ENCODE measurements around the gene CENPF.
A peak's percentile ranks its signal among the peaks of the same experiment; 100 is the strongest.
"Not testable (repeated sequence)": the region's sequence is repeated elsewhere in the genome, so short reads cannot be mapped to it uniquely, and the experiment has no call there.

CENPF gene

DNA sequence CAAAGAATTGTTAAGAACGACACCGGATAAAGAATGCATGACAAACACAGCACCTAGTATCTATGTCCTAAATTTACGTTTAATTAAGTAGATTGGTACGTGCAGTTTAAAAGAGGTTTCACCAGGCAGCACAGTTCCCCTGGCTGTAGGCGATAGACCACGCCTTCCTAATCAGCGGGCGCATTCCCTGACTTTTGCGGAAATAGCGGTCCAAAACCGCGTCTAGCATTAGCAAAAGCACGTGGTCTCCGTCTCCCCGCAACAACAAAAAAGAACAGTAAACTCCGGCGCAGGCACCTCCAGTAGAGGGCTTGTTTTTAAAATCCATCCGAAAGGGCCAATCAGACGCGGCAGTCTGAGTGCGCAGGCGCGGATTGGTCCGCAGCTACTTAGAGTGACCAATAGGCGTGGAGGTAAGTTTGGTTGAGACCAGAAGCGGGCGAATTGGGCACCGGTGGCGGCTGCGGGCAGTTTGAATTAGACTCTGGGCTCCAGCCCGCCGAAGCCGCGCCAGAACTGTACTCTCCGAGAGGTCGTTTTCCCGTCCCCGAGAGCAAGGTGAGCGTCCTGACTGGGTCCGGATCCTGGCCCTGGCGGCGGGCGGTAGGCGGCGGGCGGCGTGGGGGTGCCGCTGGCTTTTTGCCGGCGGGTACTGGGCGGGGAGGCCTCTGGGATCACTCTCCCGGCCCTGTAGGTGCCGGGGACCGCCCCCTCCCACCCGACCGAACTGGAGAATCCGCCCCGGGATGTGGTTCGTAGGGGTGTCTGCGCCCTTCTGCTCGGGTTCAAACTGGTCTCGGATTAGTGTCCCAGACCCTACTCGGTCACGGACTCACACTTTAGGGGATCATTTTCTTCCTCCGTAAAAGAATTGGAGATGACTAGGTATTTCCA lies at the start of gene CENPF:
CENPF (plus strand) TSS at position 432 of the 894 bp plus-strand sequence. CDS start 10,560 bp downstream, outside the sequence.
- no peak for FAIRE-seq
- peak; percentile 97 for DNase-seq (ENCODE audit: low spot score)

DNA sequence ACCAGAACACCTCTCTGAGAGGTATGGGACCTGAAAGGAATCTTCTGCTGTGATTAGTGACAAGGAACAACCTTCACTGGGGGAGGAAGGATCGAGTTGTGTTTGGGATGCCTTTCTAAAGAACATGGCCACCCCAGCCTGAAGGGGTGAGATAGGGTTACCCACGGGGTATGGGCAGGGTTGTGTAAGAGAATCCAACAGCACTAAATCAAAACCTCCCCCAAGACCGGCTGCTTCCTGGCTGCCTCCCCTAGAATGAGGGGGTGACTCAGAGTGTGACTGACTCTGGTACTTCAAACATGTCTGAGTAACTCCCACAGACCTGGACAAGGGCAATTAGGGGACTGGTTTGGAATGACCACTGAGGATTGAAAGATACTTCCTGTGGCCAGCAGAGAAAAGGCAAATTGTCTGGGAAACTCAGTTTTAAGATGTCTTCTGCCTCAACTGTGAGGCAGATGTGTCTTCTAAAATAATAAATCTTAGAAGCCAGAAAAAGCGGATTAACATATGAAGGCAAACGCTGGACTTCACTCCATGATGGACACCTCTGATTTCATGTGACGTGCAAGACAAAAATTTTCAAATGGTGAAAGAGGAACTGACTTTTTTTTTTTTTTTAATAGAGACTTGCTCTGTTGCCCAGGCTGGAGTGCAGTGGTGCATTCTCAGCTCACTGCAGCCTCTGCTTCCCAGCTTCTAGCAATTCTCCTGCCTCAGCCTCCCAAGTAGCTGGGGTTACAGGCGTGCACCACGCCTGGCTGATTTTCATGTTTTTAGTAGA lies 44.9 kb upstream of the CENPF start:
- DNase-seq (ENCODE audit: low spot score): peak; percentile 36

GRCh38 chr1:214563881-214564280 lies 39.1 kb upstream of the CENPF start:
- DNase-seq (ENCODE audit: low spot score) (no peak), FAIRE-seq (no peak)

More for the DNA sequence above, 44.9 kb upstream of the CENPF start:
- peak; percentile 73 for FAIRE-seq

- FAIRE-seq: no peak
These were observed 37.7 kb upstream of the CENPF start for GRCh38 chr1:214565310-214565709.

DNA sequence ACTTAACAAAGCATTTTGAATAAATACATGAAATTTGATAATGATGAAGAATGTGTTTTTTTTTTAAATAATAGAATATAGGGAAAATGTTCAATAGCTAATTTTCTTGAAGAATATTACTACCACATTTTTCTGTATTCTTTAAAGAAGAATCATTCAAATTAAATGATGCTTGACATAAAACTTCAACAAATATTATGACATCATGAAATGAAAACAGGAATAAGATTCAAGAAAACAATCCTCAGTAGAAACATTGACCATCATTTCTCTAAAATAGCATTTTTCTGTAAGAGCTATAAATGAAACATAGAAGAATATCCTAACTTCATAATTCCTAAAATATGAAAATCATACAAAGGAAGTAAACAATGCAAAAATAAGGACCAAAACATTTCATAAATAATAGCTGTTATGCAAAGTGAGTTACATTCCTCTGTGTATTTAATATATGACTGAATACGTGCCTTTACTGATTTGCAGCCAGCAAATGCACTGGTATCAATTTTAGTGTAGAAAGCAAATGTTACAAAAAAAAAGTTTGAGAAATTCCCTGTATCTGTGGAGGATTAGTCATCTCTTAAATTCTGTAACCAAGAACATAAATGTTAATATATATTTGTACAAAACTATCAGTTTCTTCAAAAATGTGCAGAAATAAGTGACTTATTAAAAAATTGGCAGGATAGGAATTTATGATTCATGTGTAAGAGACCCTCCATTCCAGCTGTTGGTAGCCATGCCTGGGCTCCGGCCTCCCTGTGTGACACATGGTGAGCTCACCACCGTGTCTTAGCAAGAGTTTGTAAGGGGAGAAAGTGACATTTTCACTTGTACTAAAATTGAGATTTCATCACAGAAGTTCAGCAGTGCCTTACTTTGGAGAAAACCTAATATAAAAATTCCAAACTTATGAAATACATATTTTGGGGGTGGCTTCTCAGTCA lies 36.6 kb upstream of the CENPF start:
- DNase-seq (ENCODE audit: low spot score): peak; percentile 23
- no peak for FAIRE-seq

More at GRCh38 chr1:214565310-214565709, 37.7 kb upstream of the CENPF start:
- DNase-seq (ENCODE audit: low spot score): no peak

- FAIRE-seq (no peak), DNase-seq (ENCODE audit: low spot score) (no peak)
These were observed 35.5 kb upstream of the CENPF start for GRCh38 chr1:214567481-214567980.

DNA sequence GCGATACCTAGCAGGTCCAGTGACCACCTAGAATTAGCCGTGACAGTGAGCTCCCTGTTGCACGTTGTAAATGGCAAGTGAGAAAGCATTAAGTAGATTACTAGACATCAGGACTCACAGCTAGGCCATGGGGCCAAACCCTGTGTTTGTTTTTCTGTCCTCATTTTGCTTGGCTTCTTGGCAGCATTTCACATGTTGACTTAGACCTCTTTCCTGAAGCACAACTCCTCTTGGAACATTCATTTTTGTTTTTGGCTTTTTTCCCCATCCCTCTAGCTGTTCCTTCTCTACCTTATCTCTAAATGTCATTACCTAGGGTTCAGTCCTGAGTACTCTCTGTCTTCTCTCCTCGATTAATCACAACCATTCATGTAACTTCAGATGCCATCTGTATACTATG lies 34.7 kb upstream of the CENPF start:
- FAIRE-seq (no peak), DNase-seq (ENCODE audit: low spot score) (no peak)

- DNase-seq (ENCODE audit: low spot score): no peak
- no peak for FAIRE-seq
These were observed 33.5 kb upstream of the CENPF start for GRCh38 chr1:214569357-214570004.

- FAIRE-seq: no peak
These were observed 32.6 kb upstream of the CENPF start for GRCh38 chr1:214570442-214570841.

DNA sequence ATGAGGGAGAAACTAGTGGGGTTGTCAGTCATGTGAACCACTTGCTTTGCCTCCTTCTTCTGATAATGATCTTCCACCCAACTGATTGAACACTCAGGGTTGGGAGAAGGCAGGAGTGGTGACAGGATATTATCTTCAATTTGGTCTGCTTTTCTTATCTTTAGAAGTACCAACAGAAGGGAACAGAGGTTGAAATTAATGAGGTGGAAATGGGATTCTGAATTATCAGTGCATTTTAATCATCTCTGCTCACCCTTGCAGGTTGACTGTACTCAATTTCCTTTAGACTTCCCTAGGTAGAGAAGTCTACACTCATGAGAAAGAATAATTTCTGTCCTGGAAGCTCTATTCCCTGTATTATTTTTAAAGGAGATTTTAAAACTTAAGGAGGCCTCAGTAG lies 31.7 kb upstream of the CENPF start:
- DNase-seq (ENCODE audit: low spot score) (no peak), FAIRE-seq (no peak)

More at GRCh38 chr1:214570442-214570841, 32.6 kb upstream of the CENPF start:
- no peak for DNase-seq (ENCODE audit: low spot score)

DNA sequence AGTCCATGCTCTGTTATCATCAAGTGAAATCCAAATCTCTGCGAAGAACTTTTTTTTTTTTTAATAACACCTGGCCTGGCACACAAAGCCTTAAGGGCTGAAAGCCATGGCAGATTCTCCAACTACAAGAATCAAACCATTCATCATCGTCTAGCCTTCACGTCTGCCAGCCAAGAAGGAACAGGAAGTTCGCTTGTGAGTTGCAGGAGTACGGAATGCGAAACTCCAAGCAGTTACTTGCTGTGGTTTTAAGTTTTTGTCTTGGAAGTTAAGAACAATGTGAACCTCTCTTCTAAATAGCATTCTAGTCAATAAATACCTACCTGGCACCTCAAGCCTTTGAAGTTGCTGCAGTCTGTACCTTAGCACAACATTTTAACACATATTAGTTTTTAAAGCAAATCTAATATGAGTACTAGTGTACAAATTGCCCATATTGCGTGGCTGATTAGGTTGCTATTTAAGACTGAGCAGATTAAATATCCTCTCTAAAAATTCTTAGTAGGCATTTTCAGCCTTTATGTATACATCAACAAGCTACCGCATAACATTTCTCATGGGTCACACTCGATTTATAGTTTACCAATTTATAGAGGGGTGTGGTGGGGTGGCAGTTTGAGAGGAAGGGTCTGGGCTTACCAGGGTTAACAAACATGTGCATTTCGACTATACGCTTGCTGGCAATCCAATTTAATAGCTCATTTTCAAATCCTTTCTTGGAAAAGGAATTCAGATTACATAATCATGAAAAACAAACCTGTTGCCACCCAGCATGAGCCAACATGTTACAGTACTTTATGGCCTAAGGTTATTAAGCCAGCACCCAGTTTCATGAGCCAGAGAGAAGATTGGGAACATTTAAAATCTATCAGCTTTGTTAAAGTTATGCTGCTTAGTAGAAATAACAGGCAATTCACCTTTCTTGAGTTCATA lies 29.3 kb upstream of the CENPF start:
- no peak for FAIRE-seq
- peak; percentile 21 for DNase-seq (ENCODE audit: low spot score)

DNA sequence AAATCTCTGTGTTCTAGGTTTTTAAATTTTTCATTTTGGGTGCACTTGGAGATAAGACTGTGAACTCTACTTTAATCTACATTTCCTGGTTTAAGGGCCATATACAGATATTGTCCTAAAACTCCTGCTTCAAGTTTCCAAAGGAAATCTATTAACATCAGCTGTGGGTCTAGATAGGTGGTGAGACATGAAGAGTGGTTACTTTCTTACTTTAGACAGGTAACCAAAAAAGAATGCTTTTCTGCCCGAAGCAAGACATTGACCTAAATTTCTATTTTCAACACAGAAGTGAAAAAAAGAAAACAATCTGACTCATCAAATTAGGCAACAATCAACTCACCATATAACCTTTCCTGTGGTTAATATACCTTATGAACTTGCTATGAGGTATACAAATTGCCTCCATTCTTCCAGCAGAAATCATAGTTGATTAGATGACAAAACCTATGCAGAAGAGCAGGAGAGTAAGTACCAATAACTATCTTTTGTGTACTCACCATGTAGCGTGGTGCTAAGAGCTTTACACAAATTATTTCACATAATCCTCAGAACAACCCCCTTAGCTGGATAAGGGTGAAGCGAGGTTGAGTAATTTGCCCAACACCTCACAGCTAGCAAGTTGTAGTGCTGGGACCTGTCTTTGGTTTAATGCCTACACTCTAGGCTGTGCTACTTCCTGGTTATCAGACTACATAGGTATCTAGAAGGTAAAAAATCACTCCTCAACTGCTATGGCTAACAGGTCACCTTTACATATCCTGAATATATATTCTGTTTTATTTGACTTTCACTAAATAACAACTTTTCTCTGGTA lies 28.2 kb upstream of the CENPF start:
- DNase-seq (ENCODE audit: low spot score) (no peak), FAIRE-seq (no peak)

DNA sequence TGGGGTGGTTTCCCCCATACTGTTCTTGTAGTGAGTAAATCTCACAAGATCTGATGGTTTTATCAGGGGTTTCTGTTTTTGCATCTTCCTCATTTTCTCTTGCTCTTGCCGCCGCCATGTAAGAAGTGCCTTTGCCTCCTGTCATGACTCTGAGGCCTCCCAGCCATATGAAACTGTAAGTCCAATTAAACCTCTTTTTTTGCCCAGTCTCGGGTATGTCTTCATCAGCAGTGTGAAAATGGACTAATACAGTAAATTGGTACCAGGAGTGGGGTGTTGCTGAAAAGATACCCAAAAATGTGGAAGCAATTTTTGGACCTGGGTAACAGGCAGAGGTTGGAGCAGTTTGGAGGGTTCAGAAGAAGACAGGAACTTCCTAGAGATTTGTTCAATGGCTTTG lies 26.9 kb upstream of the CENPF start:
- not testable (repeated sequence) for FAIRE-seq; DNase-seq (ENCODE audit: low spot score)

- no peak for DNase-seq (ENCODE audit: low spot score)
- FAIRE-seq: no peak
These were observed 23.8 kb upstream of the CENPF start for GRCh38 chr1:214579183-214579582.

DNA sequence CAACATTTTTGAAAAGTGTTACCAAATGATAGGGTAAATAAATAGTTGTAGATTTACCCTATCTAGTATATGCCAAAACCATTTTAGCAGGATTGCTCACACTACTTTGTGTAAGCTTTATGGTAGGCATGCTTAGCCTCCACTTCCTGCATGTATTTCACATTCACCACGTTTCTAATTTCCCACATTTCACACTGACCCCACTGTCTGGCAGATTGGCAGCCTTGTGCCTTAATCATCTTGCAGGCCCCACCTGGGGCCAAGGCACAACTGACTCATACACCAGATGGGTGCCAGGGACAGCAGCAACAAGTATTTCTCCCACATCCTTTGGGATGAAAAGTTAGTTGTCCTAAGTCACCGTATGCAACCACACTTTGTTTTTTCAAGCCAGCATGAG lies 21.2 kb upstream of the CENPF start:
- FAIRE-seq (peak; percentile 79), DNase-seq (ENCODE audit: low spot score) (peak; percentile 90)

DNA sequence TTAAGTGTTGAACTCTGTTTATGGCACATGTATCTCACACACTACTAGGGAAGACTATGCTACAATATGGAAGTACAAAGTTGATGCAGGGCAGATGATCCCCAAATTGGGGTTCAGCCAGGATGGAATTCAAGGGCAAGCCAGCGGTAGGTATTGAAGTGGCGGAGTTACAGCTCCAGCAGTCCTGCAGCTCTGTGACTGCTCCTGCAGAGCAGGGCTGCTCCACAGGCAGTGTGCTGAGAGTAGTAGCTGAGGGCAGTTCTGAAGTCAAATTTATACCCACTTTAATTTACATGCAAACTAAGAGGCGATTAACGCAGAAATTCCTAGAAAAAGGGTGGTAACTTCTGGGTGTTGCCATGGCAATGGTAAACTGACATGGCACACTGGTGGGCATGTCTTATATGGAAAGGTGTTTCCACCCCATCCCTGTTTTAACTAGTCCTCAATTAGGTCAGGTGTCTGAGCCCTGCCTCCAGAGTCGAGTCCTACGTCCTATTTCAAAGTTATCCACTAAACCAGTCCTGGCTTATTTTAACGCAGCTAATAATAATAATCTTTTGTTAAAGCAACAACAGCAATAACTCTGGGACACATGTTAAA lies 20.6 kb upstream of the CENPF start:
- FAIRE-seq (no peak), DNase-seq (ENCODE audit: low spot score) (no peak)

DNA sequence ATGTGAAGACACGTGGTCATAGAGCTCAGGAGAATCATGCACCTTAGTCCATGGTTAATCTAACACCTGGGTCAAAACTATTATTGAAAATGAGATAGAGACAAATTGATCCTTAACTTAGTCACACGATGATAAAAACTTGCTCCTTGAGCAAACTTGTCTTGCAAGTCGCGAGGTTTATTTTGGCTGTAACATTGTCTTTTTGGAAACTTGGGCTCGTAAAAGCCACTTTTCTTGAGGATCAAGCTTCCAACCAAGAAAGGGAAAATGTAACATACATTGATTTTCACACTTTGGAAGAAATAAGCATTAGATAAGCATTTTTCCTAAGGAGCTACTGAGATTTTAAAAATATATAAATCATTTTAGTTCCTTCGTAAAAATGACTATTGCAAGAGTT lies 19.9 kb upstream of the CENPF start:
- DNase-seq (ENCODE audit: low spot score): no peak
- FAIRE-seq: no peak

Measured in urothelium cell line (cell line).